Panc1 (cell line): ENCODE results near the gene FBXL17. TPM values are rescaled to one million over a fixed set of nuclear protein-coding genes. Genes with fewer than 3 reads are reported as not detected.

Experiments used
- ATAC-seq: fragments of 200-7000 bp; cut with Tn5 transposase; 2 replicates; pipeline ENCODE4 v1.9.1; 2020; ENCODE audit warnings: mild to moderate bottlenecking, moderate library complexity
- BruUV-seq: library from RNA; stranded (reverse); fragments of 400-500 nt; replicated peaks from 2 replicates; lab custom pipeline; 2021; lab: Mats Ljungman, UMichigan
- CTCF ChIA-PET: fragments of 300-600 bp; sonication (Branson Sonifier 250); formaldehyde crosslinking; loops from one replicate; lab custom pipeline; 2022; ENCODE audit warnings: antibody characterized with exemption; lab: Charles Lee
- POLR2A ChIA-PET: fragments of 300-600 bp; sonication (Branson Sonifier 250); formaldehyde crosslinking; loops from one replicate; lab custom pipeline; 2022; ENCODE audit warnings: antibody characterized with exemption; lab: Charles Lee
- DNase-seq: peaks from one replicate; pipeline ENCODE4 v3.0.0-alpha.2; 2010; ENCODE audit warnings: low read depth, low spot score
- H3K27ac ChIP-seq: 2 replicates; pipeline ENCODE4 v1.5.1; 2011; ENCODE audit warnings: mild to moderate bottlenecking, low read length, inconsistent platforms
- H3K27me3 ChIP-seq: fragments of 200-500 bp; sonication (Bioruptor generic); 2 replicates; pipeline ENCODE4 v1.6.0; 2014; ENCODE audit warnings: low read length, inconsistent platforms; ENCODE audit not compliant: control insufficient read depth, insufficient read depth
- H3K36me3 ChIP-seq: fragments of 200-500 bp; sonication (Bioruptor generic); 2 replicates; pipeline ENCODE4 v1.5.1; 2014; ENCODE audit warnings: inconsistent platforms, mild to moderate bottlenecking, low read length, moderate library complexity; ENCODE audit not compliant: control insufficient read depth, insufficient read depth
- H3K4me1 ChIP-seq: 2 replicates; pipeline ENCODE4 v1.5.1; 2011; ENCODE audit warnings: inconsistent platforms, mild to moderate bottlenecking, low read length, moderate library complexity; ENCODE audit not compliant: control insufficient read depth, insufficient read depth
- H3K4me3 ChIP-seq, 2 experiments: 2 replicates each; pipeline ENCODE4 v1.5.1; 2011 to 2012; ENCODE audit warnings: low read depth in 2 of 2, low read length in 2 of 2, mild to moderate bottlenecking in 2 of 2, inconsistent platforms in 1 of 2, moderate library complexity in 1 of 2
- H3K9me3 ChIP-seq: fragments of 200-500 bp; sonication (Bioruptor generic); 2 replicates; pipeline ENCODE4 v1.5.1; 2014; ENCODE audit warnings: low read depth, mild to moderate bottlenecking, inconsistent platforms, low read length, moderate library complexity; ENCODE audit not compliant: control insufficient read depth, insufficient read depth
- POLR2AphosphoS5 ChIP-seq: IDR thresholded peaks from 2 replicates; pipeline ENCODE4 v1.6.1; 2012; ENCODE audit warnings: mild to moderate bottlenecking, low read depth, low read length, moderate library complexity
- REST ChIP-seq, 2 experiments: IDR thresholded peaks; 2 replicates each; pipeline ENCODE4 v1.6.1; 2011 to 2012; ENCODE audit warnings: low read depth in 2 of 2, control low read depth in 1 of 2, low read length in 1 of 2, mild to moderate bottlenecking in 1 of 2, moderate library complexity in 1 of 2; ENCODE audit not compliant: insufficient read depth in 1 of 2
- SIN3A ChIP-seq: IDR thresholded peaks from 2 replicates; pipeline ENCODE4 v1.6.1; 2012; ENCODE audit warnings: low read depth, mild to moderate bottlenecking, low read length, moderate library complexity, borderline replicate concordance; ENCODE audit not compliant: insufficient read depth
- TCF7L2 ChIP-seq: IDR thresholded peaks from 2 replicates; pipeline ENCODE4 v1.6.1; 2011; ENCODE audit warnings: mild to moderate bottlenecking, low read depth, low read length, inconsistent platforms
- in situ Hi-C: cut with HindIII; loops from 2 replicates; pipeline ENCODE4 v1.10.0; 2016; ENCODE audit warnings: low sequenced_read_pairs, low pct_unique_long_range_greater_than_20kb
- intact Hi-C: fragments of 100-400 bp; cut with micrococcal nuclease; formaldehyde crosslinking; loops from one replicate; pipeline ENCODE4 v1.10.0; 2022; ENCODE audit not compliant: unreplicated experiment
- total RNA-seq: library from RNA; stranded (reverse); gene quantifications from one replicate; pipeline ENCODE4 v1.2.1, GENCODE V29; 2021; ENCODE audit not compliant: unreplicated experiment
- TF ChIP-seq, protein P1 (sequence below): fragments of 450-650 bp; IDR thresholded peaks from 2 replicates; pipeline ENCODE4 v1.5.1; 2017; ENCODE audit warnings: mild to moderate bottlenecking

Gene FBXL17
- total RNA-seq, 1 experiment from 2014 or later = 17.4 TPM

DNA sequence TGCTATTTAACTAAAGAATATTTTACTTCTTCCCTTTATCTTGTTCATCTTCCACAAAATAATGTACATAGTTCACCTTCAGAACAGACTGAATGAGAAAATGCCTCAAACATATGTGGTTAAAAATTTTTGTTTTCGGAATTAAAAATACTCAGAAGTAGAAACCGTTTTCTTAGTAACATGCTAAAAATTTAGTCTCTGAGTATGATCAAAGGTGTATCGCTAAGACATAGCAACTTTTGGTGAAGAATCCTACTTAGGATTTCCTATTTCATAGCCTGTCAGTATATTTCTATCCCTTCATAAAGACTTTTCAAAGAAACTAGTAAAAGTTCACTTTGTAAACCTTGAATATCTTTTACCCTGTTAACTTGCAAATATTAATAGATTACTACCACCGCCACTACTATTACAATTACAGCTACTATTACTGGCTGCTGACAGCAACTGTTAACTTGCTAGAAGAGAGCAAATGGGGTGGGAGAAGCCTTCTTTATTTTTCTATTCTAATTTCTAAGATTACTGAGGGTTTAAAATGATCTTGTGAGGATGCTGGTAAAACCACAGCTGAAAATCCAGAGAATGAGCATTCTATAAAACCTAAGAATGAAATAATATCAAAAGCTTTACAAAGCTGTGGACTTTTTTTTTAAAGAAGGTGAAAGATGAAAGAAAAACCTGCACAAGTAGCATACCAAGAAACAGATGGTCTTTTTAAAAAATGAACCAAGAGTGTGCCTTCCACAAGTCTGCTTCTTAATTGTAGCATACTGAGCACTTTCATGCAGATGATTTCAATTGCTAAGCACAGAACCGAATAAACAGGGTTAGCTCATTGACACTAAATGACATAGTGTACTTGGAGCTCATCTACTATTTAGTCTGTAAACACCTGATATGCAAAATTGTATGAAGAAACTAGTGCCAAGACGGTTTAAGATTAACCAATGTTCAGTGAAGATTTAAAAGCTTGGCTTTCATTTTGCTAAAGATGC, 464.9 kb downstream of the FBXL17 start:
- Histone ChIP-seq H3K9me3 (no peaks in the 10 kb centered on the region), H3K27ac (no peak overlapping the region), H3K4me3 (no peak overlapping the region), H3K36me3 (no peaks in the 10 kb centered on the region), H3K4me1 (no peaks in the 10 kb centered on the region), H3K27me3 (no peaks in the 10 kb centered on the region)
- in situ Hi-C loops (no loop called here), intact Hi-C loops (no loop called here)
- TF ChIP-seq POLR2AphosphoS5 (no peak), REST (IDR thresholded peaks at IDR 0.05; ENCODE audit: insufficient read depth in 1 of 2, low read depth in 2 of 2, low read length in 1 of 2) (no peak), SIN3A (no peak), TCF7L2 (no peak)
- TF ChIP-seq, protein P1, sequence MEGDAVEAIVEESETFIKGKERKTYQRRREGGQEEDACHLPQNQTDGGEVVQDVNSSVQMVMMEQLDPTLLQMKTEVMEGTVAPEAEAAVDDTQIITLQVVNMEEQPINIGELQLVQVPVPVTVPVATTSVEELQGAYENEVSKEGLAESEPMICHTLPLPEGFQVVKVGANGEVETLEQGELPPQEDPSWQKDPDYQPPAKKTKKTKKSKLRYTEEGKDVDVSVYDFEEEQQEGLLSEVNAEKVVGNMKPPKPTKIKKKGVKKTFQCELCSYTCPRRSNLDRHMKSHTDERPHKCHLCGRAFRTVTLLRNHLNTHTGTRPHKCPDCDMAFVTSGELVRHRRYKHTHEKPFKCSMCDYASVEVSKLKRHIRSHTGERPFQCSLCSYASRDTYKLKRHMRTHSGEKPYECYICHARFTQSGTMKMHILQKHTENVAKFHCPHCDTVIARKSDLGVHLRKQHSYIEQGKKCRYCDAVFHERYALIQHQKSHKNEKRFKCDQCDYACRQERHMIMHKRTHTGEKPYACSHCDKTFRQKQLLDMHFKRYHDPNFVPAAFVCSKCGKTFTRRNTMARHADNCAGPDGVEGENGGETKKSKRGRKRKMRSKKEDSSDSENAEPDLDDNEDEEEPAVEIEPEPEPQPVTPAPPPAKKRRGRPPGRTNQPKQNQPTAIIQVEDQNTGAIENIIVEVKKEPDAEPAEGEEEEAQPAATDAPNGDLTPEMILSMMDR = no peak
- DNase-seq (no peak), ATAC-seq (no peak)
- POLR2A ChIA-PET = interaction anchor here (0.6 kb wide), 1 partner anchor 240 kb away, joined by 8 read pairs; no protein-coding TSS in a partner anchor
- no TSS peak for BruUV-seq
- CTCF ChIA-PET = no interaction called here

DNA sequence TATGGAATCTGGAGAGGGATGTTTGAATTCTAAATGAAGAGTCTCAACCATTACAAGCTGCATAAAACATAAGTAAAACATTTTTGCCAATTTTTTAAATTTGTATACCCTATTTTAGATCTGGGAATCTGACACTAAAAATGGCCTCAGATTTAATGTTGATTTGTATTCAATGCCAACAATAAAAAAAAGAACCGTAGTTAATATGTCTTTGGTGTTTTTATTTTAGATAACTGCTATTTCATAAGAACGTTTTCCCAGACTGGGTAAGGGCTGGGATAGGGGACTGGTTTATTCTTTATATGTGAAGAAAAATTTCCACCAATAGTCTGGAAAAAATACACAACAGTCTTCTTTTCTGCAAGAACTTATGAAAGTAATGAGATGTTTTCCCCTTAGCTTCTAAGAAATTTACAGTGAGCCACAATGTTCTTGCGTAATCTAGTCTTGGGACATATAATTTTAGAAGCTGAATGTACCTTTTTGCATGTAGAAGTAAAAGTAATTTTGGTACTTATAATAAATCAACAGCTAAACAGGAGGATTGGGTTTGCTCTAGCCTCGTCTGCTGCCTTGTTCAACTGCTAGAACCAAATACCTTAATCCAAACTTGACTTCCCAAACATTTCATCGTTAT, 466.6 kb downstream of the FBXL17 start:
- H3K4me3 ChIP-seq = no peak overlapping the region
- ATAC-seq (no peak), DNase-seq (no peak)
- H3K27me3 ChIP-seq = no peaks in the 10 kb centered on the region
- ChIA-PET CTCF (no interaction called here), POLR2A (no interaction called here)
- in situ Hi-C loops = no loop called here
- H3K9me3 ChIP-seq = no peaks in the 10 kb centered on the region
- H3K27ac ChIP-seq = no peak overlapping the region
- TF ChIP-seq SIN3A = no peak
- TF ChIP-seq TCF7L2 = no peak
- TF ChIP-seq REST (IDR thresholded peaks at IDR 0.05; ENCODE audit: insufficient read depth in 1 of 2, low read depth in 2 of 2, low read length in 1 of 2) = no peak
- TF ChIP-seq, protein P1 = no peak
- no peak for TF ChIP-seq POLR2AphosphoS5
- no TSS peak for BruUV-seq
- intact Hi-C loops = no loop called here
- H3K36me3 ChIP-seq = no peaks in the 10 kb centered on the region
- H3K4me1 ChIP-seq = no peaks in the 10 kb centered on the region
